Kidney epithelial cell (primary cell): ENCODE measurements around the gene DNAJC16. TPM values are rescaled to one million over a fixed set of nuclear protein-coding genes. Genes with fewer than 3 reads are reported as not detected.

Source experiments
- DNase-seq: peaks from one replicate; pipeline ENCODE4 v3.0.0-alpha.2; 2010; ENCODE audit warnings: low read depth
- H3K27me3 ChIP-seq: 2 replicates; pipeline ENCODE4 v1.6.0; 2011; ENCODE audit warnings: low read length; ENCODE audit not compliant: control insufficient read depth, insufficient read depth
- H3K36me3 ChIP-seq: 2 replicates; pipeline ENCODE4 v1.5.1; 2011; ENCODE audit warnings: low read length; ENCODE audit not compliant: control insufficient read depth, insufficient read depth
- H3K4me3 ChIP-seq: 2 replicates; pipeline ENCODE4 v1.5.1; 2011; ENCODE audit warnings: low read depth, mild to moderate bottlenecking, control low read depth, low read length
- total RNA-seq: library from RNA; depleted of rRNA; stranded (reverse); fragments of >200 nt; gene quantifications from 2 replicates; pipeline ENCODE4 v1.2.3, GENCODE V29; 2015
- TF ChIP-seq, protein P1 (sequence below): IDR thresholded peaks from 2 replicates; pipeline ENCODE4 v1.5.1; 2011; ENCODE audit warnings: mild to moderate bottlenecking, moderate library complexity, low read length, control low read depth, inconsistent platforms; ENCODE audit not compliant: insufficient read depth, poor library complexity, severe bottlenecking

DNAJC16 gene
- total RNA-seq, 1 donor from 2014 or later = 31.7 TPM

GRCh38 chr1:15506831-15507230, 19.8 kb upstream of the DNAJC16 start:
- Histone ChIP-seq H3K4me3 (no peak overlapping the region), H3K27me3 (no peaks in the 10 kb centered on the region), H3K36me3 (peaks cover 1% of the 10 kb centered on the region)
- TF ChIP-seq, protein P1, sequence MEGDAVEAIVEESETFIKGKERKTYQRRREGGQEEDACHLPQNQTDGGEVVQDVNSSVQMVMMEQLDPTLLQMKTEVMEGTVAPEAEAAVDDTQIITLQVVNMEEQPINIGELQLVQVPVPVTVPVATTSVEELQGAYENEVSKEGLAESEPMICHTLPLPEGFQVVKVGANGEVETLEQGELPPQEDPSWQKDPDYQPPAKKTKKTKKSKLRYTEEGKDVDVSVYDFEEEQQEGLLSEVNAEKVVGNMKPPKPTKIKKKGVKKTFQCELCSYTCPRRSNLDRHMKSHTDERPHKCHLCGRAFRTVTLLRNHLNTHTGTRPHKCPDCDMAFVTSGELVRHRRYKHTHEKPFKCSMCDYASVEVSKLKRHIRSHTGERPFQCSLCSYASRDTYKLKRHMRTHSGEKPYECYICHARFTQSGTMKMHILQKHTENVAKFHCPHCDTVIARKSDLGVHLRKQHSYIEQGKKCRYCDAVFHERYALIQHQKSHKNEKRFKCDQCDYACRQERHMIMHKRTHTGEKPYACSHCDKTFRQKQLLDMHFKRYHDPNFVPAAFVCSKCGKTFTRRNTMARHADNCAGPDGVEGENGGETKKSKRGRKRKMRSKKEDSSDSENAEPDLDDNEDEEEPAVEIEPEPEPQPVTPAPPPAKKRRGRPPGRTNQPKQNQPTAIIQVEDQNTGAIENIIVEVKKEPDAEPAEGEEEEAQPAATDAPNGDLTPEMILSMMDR = no peak
- DNase-seq = no peak

DNA sequence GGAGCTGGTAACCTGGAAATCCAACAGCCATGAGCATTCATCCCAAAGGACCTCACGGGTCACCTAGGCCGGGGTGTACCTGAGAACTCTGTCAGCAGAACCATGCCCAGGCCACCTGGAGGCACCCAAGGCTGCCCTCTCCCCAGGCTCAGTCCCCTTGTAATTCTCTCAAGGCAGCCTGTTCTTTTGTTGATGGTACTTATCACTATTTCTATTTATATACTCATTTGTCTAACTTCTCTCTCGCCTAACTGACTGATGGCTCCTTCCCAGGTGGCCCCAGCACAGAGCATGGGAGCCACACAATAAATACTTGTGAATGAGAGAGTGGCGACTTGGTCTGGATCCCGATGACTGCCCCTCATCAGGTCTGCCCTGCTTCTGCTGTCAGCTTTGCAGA, 19.4 kb upstream of the DNAJC16 start:
- DNase-seq = no peak
- H3K4me3 ChIP-seq = no peak overlapping the region
- H3K27me3 ChIP-seq = no peaks in the 10 kb centered on the region
- H3K36me3 ChIP-seq = peaks cover 1% of the 10 kb centered on the region
- TF ChIP-seq, protein P1 = no peak

DNA sequence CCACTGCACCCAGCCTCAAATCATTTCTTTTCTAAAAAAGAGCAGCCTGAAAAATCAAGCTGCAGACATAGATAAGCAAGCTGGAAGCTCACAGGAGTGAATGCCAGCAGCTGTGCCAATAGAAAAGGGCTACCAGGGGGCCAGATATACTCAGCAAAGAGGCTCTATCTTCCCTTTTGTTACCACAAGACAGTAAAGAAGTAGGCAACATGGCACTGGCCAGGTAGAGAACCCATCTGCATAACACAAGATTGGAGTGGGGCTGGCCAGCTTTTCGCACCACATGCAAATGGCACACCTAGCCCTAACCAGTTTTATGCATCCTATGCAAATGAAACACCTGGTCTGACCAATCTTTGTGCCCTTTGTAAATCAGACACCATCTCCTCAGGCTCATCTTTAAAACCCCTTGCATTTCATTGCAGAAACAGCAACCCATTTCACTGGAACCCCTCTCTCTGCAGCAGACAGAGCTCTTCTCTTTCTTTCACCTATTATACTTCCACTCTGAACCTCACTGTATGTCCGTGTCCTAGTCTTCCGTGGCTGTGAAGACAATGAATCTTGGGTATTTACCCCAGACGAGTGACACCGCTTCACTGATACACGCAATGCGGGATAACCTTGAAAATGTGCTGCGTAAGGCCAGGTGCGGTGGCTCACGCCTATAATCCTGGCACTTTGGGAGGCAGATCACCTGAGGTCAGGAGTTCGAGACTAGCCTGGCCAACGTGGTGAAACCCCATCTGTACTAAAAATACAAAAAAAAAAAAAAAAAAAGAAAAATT, 17.8 kb upstream of the DNAJC16 start:
- no peaks in the 10 kb centered on the region for H3K27me3 ChIP-seq
- peaks cover 1% of the 10 kb centered on the region for H3K36me3 ChIP-seq
- DNase-seq = no peak
- H3K4me3 ChIP-seq = no peak overlapping the region
- TF ChIP-seq, protein P1 = no peak

- no peak for DNase-seq
- no peak overlapping the region for H3K4me3 ChIP-seq
- H3K27me3 ChIP-seq = no peaks in the 10 kb centered on the region
- H3K36me3 ChIP-seq = peaks cover 3% of the 10 kb centered on the region
- TF ChIP-seq, protein P1 = no peak
Measured at GRCh38 chr1:15509586-15509985, 17.1 kb upstream of the DNAJC16 start.

GRCh38 chr1:15510611-15511405, 15.8 kb upstream of the DNAJC16 start:
- Histone ChIP-seq H3K36me3 (peaks cover 3% of the 10 kb centered on the region), H3K4me3 (no peak overlapping the region), H3K27me3 (no peaks in the 10 kb centered on the region)
- TF ChIP-seq, protein P1 = no peak
- DNase-seq = no peak
